ENCODE results near the gene FAM174A.

The FAM174A gene

GRCh38 chr5:100623719-100624118 lies 88.5 kb downstream of the FAM174A start:
- in situ Hi-C loops (cut with HindIII; ENCODE audit: low pct_ligation_motif_present, low pct_unique_long_range_greater_than_20kb, low sequenced_read_pairs) = no loop called here
- DNase-seq = peak; percentile 49

GRCh38 chr5:100634937-100635534 lies 99.9 kb downstream of the FAM174A start:
- in situ Hi-C loops (cut with HindIII; ENCODE audit: low pct_ligation_motif_present, low pct_unique_long_range_greater_than_20kb, low sequenced_read_pairs) = no loop called here
- DNase-seq = no peak
